Measurements from ENCODE around the gene DYNC1LI2.

DNA sequence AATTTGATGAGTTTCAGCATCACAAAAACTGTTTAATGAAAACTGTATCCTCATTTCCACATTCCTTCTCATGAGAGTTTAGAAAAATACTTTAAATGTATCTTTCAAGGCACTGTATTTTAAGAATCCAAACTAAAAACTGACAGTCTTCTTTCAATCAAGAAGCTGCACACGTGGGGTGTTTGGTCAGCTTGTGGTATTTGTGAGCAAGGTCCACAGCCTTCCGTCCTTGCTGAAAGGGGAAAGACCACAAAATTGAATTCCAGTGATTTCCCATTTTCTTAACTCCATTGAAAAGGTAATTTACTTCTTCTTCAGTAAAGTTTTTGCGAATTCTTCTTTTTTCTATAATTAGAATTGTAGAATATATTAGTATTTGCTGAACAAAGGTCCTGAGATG, 3.4 kb upstream of the DYNC1LI2 start:
- TF ChIP-seq EGR1 (IDR thresholded peaks at IDR 0.05; ENCODE audit: low read depth) = no peak
- no peak for TF ChIP-seq CEBPB (IDR thresholded peaks at IDR 0.05; ENCODE audit: low read depth)
- TF ChIP-seq, protein P1, sequence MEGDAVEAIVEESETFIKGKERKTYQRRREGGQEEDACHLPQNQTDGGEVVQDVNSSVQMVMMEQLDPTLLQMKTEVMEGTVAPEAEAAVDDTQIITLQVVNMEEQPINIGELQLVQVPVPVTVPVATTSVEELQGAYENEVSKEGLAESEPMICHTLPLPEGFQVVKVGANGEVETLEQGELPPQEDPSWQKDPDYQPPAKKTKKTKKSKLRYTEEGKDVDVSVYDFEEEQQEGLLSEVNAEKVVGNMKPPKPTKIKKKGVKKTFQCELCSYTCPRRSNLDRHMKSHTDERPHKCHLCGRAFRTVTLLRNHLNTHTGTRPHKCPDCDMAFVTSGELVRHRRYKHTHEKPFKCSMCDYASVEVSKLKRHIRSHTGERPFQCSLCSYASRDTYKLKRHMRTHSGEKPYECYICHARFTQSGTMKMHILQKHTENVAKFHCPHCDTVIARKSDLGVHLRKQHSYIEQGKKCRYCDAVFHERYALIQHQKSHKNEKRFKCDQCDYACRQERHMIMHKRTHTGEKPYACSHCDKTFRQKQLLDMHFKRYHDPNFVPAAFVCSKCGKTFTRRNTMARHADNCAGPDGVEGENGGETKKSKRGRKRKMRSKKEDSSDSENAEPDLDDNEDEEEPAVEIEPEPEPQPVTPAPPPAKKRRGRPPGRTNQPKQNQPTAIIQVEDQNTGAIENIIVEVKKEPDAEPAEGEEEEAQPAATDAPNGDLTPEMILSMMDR (IDR thresholded peaks at IDR 0.05 in 2 of 3, conservative IDR thresholded peaks at IDR 0.05 in 1 of 3; ENCODE audit: borderline replicate concordance in 1 of 3, insufficient read depth in 1 of 3, low read depth in 2 of 3, low read length in 2 of 3) = no peak
- TF ChIP-seq EZH2 (IDR thresholded peaks at IDR 0.05) = no peak
- TF ChIP-seq RAD21 (IDR thresholded peaks at IDR 0.05; ENCODE audit: low read depth) = no peak
- no peak for TF ChIP-seq POLR2A (IDR thresholded peaks at IDR 0.05; ENCODE audit: borderline replicate concordance, extremely low read depth, insufficient read depth, insufficient read length)
- no peak for TF ChIP-seq SIN3A (IDR thresholded peaks at IDR 0.05; ENCODE audit: low read depth)
- TF ChIP-seq ELF1 (IDR thresholded peaks at IDR 0.05; ENCODE audit: borderline replicate concordance, low read depth) = no peak
- TF ChIP-seq POLR2AphosphoS5 (IDR thresholded peaks at IDR 0.05; ENCODE audit: low read depth, low read length) = no peak
- no peak for TF ChIP-seq CBX3 (IDR thresholded peaks at IDR 0.05; ENCODE audit: low read depth)
- no peak for TF ChIP-seq EZH2phosphoT487 (IDR thresholded peaks at IDR 0.05; ENCODE audit: borderline replicate concordance)
- TF ChIP-seq, protein P2, sequence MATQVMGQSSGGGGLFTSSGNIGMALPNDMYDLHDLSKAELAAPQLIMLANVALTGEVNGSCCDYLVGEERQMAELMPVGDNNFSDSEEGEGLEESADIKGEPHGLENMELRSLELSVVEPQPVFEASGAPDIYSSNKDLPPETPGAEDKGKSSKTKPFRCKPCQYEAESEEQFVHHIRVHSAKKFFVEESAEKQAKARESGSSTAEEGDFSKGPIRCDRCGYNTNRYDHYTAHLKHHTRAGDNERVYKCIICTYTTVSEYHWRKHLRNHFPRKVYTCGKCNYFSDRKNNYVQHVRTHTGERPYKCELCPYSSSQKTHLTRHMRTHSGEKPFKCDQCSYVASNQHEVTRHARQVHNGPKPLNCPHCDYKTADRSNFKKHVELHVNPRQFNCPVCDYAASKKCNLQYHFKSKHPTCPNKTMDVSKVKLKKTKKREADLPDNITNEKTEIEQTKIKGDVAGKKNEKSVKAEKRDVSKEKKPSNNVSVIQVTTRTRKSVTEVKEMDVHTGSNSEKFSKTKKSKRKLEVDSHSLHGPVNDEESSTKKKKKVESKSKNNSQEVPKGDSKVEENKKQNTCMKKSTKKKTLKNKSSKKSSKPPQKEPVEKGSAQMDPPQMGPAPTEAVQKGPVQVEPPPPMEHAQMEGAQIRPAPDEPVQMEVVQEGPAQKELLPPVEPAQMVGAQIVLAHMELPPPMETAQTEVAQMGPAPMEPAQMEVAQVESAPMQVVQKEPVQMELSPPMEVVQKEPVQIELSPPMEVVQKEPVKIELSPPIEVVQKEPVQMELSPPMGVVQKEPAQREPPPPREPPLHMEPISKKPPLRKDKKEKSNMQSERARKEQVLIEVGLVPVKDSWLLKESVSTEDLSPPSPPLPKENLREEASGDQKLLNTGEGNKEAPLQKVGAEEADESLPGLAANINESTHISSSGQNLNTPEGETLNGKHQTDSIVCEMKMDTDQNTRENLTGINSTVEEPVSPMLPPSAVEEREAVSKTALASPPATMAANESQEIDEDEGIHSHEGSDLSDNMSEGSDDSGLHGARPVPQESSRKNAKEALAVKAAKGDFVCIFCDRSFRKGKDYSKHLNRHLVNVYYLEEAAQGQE (IDR thresholded peaks at IDR 0.05; ENCODE audit: low read depth) = no peak
- TF ChIP-seq ZNF274 (IDR thresholded peaks at IDR 0.05; ENCODE audit: low read depth, low read length) = no peak

Measured in HCT116 (cell line).